ENCODE results near the gene LRRN2. TPM values are rescaled to one million over a fixed set of nuclear protein-coding genes. Genes with fewer than 3 reads are reported as not detected.
A peak's percentile ranks its signal among the peaks of the same experiment; 100 is the strongest.

Gene LRRN2
- total RNA-seq, 2 experiments from 2014 or later = not detected

GRCh38 chr1:204684571-204685235 is 835 bp downstream of the LRRN2 start:
- Mint-ChIP-seq H3K9me3 (no peaks in the 10 kb centered on the region), H3K27me3 (peaks cover 44% of the 10 kb centered on the region), H3K4me3 (peak overlapping the region; percentile 63), H3K4me1 (peaks cover 8% of the 10 kb centered on the region), H3K27ac (no peak overlapping the region), H3K36me3 (no peaks in the 10 kb centered on the region)
- DNase-seq = no peak

- Mint-ChIP-seq H3K27me3 (peaks cover 44% of the 10 kb centered on the region), H3K9me3 (no peaks in the 10 kb centered on the region), H3K4me1 (peaks cover 8% of the 10 kb centered on the region), H3K36me3 (no peaks in the 10 kb centered on the region), H3K4me3 (peak overlapping the region; percentile 63), H3K27ac (no peak overlapping the region)
- no peak for DNase-seq
These were observed 1.4 kb downstream of the LRRN2 start for GRCh38 chr1:204684206-204684570.

GRCh38 chr1:204683284-204684205 is 2.0 kb downstream of the LRRN2 start:
- no peak for DNase-seq
- H3K4me3 Mint-ChIP-seq = no peak overlapping the region
- H3K36me3 Mint-ChIP-seq = no peaks in the 10 kb centered on the region
- no peaks in the 10 kb centered on the region for H3K9me3 Mint-ChIP-seq
- peaks cover 8% of the 10 kb centered on the region for H3K4me1 Mint-ChIP-seq
- peaks cover 44% of the 10 kb centered on the region for H3K27me3 Mint-ChIP-seq
- no peak overlapping the region for H3K27ac Mint-ChIP-seq

GRCh38 chr1:204680461-204680860 is 5.1 kb downstream of the LRRN2 start:
- DNase-seq = no peak
- no peaks in the 10 kb centered on the region for H3K36me3 Mint-ChIP-seq
- peaks cover 18% of the 10 kb centered on the region for H3K27me3 Mint-ChIP-seq
- no peak overlapping the region for H3K27ac Mint-ChIP-seq
- peaks cover 5% of the 10 kb centered on the region for H3K4me1 Mint-ChIP-seq
- no peaks in the 10 kb centered on the region for H3K9me3 Mint-ChIP-seq
- H3K4me3 Mint-ChIP-seq = no peak overlapping the region

- DNase-seq = no peak
- Mint-ChIP-seq H3K4me3 (no peak overlapping the region), H3K36me3 (no peaks in the 10 kb centered on the region), H3K27ac (no peak overlapping the region), H3K9me3 (no peaks in the 10 kb centered on the region), H3K4me1 (peaks cover 5% of the 10 kb centered on the region), H3K27me3 (peaks cover 17% of the 10 kb centered on the region)
These were observed 5.5 kb downstream of the LRRN2 start for GRCh38 chr1:204680051-204680450.

DNA sequence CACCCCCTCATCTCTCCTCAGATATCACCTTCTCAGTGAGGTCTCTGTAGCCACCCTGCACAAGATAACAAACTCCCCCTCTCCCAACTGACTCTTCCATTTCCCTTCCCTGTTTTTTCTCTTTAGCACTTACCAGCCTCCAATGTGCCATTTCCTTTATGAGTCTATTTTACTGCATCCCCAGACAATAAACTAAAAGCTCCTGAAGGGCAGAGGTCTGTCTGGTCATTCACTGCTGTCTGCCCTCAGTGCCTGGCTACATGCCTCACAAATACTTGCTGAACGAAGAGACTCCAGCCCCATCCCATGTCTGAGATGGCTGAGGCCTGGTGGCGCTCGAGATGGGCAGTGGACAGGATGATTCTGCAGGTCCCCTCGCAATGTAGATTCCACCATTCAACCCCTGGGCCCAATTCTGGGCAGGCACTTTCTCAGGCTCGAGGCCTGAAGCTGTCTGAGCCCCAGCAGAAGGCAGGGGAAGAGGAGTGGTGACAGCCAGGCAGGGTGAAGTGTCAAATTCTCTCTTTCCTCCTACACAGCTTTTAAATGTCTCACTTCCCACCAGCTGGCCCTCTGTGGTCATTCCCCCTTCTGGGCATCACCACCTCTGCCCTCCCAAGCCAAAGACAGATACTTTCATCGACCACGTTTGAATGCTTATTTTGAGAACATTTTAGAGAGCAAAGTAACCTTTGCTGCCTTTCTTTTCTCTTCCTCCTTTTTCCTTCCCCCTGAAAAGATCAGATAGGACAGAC is 6.6 kb downstream of the LRRN2 start:
- H3K9me3 Mint-ChIP-seq = no peaks in the 10 kb centered on the region

GRCh38 chr1:204677864-204678263 is 7.7 kb downstream of the LRRN2 start:
- Mint-ChIP-seq H3K4me1 (no peaks in the 10 kb centered on the region), H3K9me3 (no peaks in the 10 kb centered on the region), H3K27me3 (no peaks in the 10 kb centered on the region)

More for the DNA sequence above, 6.6 kb downstream of the LRRN2 start:
- no peaks in the 10 kb centered on the region for H3K36me3 Mint-ChIP-seq
- no peak for DNase-seq
- H3K27me3 Mint-ChIP-seq = peaks cover 8% of the 10 kb centered on the region
- no peaks in the 10 kb centered on the region for H3K4me1 Mint-ChIP-seq
- H3K4me3 Mint-ChIP-seq = no peak overlapping the region
- H3K27ac Mint-ChIP-seq = no peak overlapping the region

GRCh38 chr1:204676043-204676442 is 9.5 kb downstream of the LRRN2 start:
- no peaks in the 10 kb centered on the region for H3K27me3 Mint-ChIP-seq
- DNase-seq = no peak
- no peaks in the 10 kb centered on the region for H3K4me1 Mint-ChIP-seq
- H3K4me3 Mint-ChIP-seq = no peak overlapping the region
- no peak overlapping the region for H3K27ac Mint-ChIP-seq
- H3K9me3 Mint-ChIP-seq = no peaks in the 10 kb centered on the region
- H3K36me3 Mint-ChIP-seq = no peaks in the 10 kb centered on the region

More at GRCh38 chr1:204677864-204678263, 7.7 kb downstream of the LRRN2 start:
- Mint-ChIP-seq H3K36me3 (no peaks in the 10 kb centered on the region), H3K4me3 (no peak overlapping the region), H3K27ac (no peak overlapping the region)
- no peak for DNase-seq

DNA sequence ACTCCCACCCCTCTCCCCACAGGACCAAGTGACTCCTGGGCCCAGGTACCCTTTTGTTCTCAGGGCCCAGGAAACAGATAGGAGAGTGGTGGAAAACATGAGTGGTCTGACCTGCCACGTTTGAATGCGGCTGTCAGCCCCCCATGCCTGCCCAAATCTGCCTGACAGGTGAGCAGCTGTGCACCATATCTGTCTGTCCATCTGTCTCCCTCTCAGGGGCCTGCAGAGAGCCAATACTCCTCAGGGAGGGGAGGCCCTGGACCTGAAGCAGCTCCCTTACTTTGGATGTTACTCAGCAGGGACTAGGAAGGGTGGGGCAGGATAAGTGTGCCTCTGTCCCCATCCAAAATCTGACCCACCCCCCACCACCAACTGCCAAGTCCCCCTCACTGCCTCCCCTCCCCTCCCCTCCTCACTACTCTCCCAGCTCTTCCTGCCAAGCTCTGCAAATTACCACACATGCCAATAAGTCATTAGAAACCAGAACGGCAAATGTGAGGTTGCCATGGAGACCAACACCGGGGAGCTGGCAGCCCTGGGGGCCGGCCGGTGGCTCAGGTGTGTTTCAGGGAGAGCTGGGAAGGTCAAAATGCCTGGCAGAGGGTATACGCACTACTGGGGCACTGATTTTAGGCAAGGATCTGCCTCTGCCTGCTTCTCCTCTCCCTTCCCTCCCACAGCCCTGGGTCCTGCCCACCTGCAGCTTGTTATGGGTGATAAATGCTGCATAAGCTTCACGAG is 11.5 kb downstream of the LRRN2 start:
- Mint-ChIP-seq H3K27ac (no peak overlapping the region), H3K4me3 (no peak overlapping the region), H3K36me3 (no peaks in the 10 kb centered on the region), H3K9me3 (no peaks in the 10 kb centered on the region), H3K4me1 (no peaks in the 10 kb centered on the region), H3K27me3 (no peaks in the 10 kb centered on the region)
- DNase-seq = no peak

DNA sequence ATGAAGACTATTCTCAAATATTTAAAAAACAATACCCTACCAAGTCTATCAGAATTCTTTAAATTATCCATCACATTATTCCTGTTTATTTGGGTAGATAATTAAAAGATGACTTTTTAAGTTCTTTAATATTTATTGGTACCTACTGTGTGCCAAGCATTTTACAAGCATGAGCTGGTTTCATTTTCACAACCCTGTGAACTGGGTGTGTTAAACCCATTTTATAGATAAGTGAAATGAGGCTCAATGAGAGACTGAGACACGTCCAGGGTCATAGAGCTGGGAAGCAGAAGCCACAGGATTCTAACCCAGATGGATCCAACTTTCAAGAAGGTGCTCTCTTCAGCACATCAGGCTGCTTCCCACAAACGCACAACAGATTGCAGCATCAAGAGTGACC is 12.3 kb downstream of the LRRN2 start:
- no peaks in the 10 kb centered on the region for H3K36me3 Mint-ChIP-seq
- no peak for DNase-seq
- no peaks in the 10 kb centered on the region for H3K27me3 Mint-ChIP-seq
- no peaks in the 10 kb centered on the region for H3K9me3 Mint-ChIP-seq
- H3K27ac Mint-ChIP-seq = no peak overlapping the region
- H3K4me3 Mint-ChIP-seq = no peak overlapping the region
- H3K4me1 Mint-ChIP-seq = no peaks in the 10 kb centered on the region

GRCh38 chr1:204672482-204673121 is 12.9 kb downstream of the LRRN2 start:
- DNase-seq = no peak
- Mint-ChIP-seq H3K27ac (no peak overlapping the region), H3K36me3 (no peaks in the 10 kb centered on the region), H3K4me1 (no peaks in the 10 kb centered on the region), H3K4me3 (no peak overlapping the region), H3K27me3 (no peaks in the 10 kb centered on the region), H3K9me3 (no peaks in the 10 kb centered on the region)

DNA sequence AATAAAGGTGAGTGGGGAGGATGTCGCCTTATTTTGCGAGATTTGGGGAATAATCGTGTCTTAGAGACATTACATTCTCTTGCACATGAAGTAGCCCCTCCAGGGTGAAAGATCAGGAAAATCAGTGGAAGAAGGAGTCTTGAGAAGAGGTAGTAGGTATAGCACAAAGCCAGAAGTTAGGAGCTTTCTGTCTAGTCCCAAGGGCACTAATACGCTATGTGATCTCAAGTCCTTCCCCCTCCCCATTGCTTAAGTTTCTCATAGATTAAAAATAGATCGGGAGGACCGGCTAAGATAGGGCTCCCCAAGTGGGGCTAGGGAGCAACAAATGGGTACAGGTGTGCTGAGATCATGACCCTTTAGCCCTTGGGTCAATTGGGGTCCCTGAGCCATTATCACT is 13.5 kb downstream of the LRRN2 start:
- Mint-ChIP-seq H3K9me3 (no peaks in the 10 kb centered on the region), H3K36me3 (no peaks in the 10 kb centered on the region), H3K4me3 (no peak overlapping the region), H3K4me1 (no peaks in the 10 kb centered on the region), H3K27me3 (no peaks in the 10 kb centered on the region), H3K27ac (no peak overlapping the region)
- no peak for DNase-seq

DNA sequence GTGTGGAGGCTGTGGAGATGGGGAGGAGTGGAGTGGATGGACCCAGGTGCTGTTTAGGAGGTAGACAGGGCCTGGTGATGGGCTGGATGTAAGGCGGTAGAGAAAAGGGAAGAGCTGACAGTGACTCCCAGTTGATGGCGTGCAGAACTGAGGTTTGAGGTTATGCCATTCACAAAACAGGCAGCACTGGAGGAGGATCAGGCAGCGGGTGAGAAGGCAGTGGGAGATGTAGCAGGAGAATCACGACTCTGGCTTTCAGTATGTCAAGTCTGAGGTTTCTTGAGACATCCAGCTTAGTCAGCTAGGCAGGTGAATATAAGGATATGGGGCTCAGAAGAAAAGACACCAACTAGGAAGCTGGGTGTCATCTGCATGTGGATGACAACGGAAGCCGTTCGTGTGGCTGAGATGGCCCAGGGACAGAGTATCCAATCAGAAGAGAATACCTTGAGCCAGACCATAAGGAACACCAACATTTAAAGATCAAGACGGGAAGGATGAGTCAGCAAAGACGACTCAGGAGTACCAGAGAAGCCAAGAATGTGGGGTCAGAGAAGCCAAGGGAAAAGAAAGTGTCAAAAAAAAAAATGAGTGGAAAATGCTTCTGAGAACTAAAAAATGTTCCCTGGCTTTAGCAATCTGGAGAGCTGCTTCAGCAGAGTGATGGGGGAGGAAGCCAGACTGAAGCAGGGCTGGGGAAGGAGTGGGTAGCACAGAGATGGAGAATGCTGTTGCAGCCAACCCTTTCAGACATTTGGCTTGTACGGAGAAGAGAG is 15.2 kb downstream of the LRRN2 start:
- no peaks in the 10 kb centered on the region for H3K36me3 Mint-ChIP-seq
- no peak for DNase-seq
- H3K4me1 Mint-ChIP-seq = no peaks in the 10 kb centered on the region
- no peak overlapping the region for H3K27ac Mint-ChIP-seq
- no peaks in the 10 kb centered on the region for H3K27me3 Mint-ChIP-seq
- no peaks in the 10 kb centered on the region for H3K9me3 Mint-ChIP-seq
- no peak overlapping the region for H3K4me3 Mint-ChIP-seq

- H3K4me3 Mint-ChIP-seq = no peak overlapping the region
- no peaks in the 10 kb centered on the region for H3K36me3 Mint-ChIP-seq
- H3K4me1 Mint-ChIP-seq = no peaks in the 10 kb centered on the region
- no peaks in the 10 kb centered on the region for H3K9me3 Mint-ChIP-seq
- peaks cover 3% of the 10 kb centered on the region for H3K27me3 Mint-ChIP-seq
- DNase-seq = no peak
- no peak overlapping the region for H3K27ac Mint-ChIP-seq
These were observed 16.0 kb downstream of the LRRN2 start for GRCh38 chr1:204669579-204669978.

Measured in activated naive CD8-positive, alpha-beta T cell treated with anti-CD3 and anti-CD28 coated beads for 36 hours (primary cell).